ENCODE results near the gene MRPL2. TPM values are rescaled to one million over a fixed set of nuclear protein-coding genes. Genes with fewer than 3 reads are reported as not detected.
A peak's percentile ranks its signal among the peaks of the same experiment; 100 is the strongest.

MRPL2 gene
- total RNA-seq, 1 donor from 2014 or later = 47.4 TPM

GRCh38 chr6:43052225-43052841 is 6.9 kb downstream of the MRPL2 start:
- Histone ChIP-seq H3K4me1 (ENCODE audit: insufficient read depth, low read length) (peaks cover 26% of the 10 kb centered on the region), H2AFZ (ENCODE audit: low read depth, low read length) (no peak overlapping the region), H3K79me2 (ENCODE audit: insufficient read depth, low read length) (peaks cover 36% of the 10 kb centered on the region), H3K27me3 (ENCODE audit: insufficient read depth, low read length) (no peaks in the 10 kb centered on the region), H3K27ac (ENCODE audit: low read depth, low read length) (no peak overlapping the region), H3K9ac (ENCODE audit: low read length) (peak overlapping the region; percentile 93), H3K4me2 (ENCODE audit: low read length) (peak overlapping the region; percentile 91), H3K4me3 (ENCODE audit: insufficient read depth, low read depth, low read length) (peak overlapping the region; percentile 64), H3K9me3 (ENCODE audit: insufficient read depth, low read depth, low read length) (no peaks in the 10 kb centered on the region), H3K36me3 (ENCODE audit: insufficient read depth, low read length) (peaks cover 15% of the 10 kb centered on the region), H4K20me1 (ENCODE audit: insufficient read depth, low read length) (no peaks in the 10 kb centered on the region)
- Mint-ChIP-seq H3K36me3 (ENCODE audit: low read depth, unreplicated experiment) (peaks cover 17% of the 10 kb centered on the region), H3K4me1 (ENCODE audit: low read depth, unreplicated experiment) (peaks cover 25% of the 10 kb centered on the region), H3K9me3 (ENCODE audit: unreplicated experiment) (peaks cover 3% of the 10 kb centered on the region), H3K27ac (ENCODE audit: unreplicated experiment) (peak overlapping the region; percentile 97), H3K4me3 (ENCODE audit: unreplicated experiment) (peak overlapping the region; percentile 93), H3K27me3 (ENCODE audit: low read depth, unreplicated experiment) (no peaks in the 10 kb centered on the region)
- FAIRE-seq (no peak), DNase-seq (ENCODE audit: low read depth) (no peak)
- TF ChIP-seq CTCF (IDR thresholded peaks at IDR 0.05; ENCODE audit: insufficient read depth, low read depth, low read length) = no peak

GRCh38 chr6:43050981-43051380 is 8.3 kb downstream of the MRPL2 start:
- Mint-ChIP-seq H3K4me1 (ENCODE audit: low read depth, unreplicated experiment) (peaks cover 25% of the 10 kb centered on the region), H3K4me3 (ENCODE audit: unreplicated experiment) (peak overlapping the region; percentile 64), H3K27me3 (ENCODE audit: low read depth, unreplicated experiment) (no peaks in the 10 kb centered on the region), H3K27ac (ENCODE audit: unreplicated experiment) (no peak overlapping the region), H3K9me3 (ENCODE audit: unreplicated experiment) (peaks cover 3% of the 10 kb centered on the region), H3K36me3 (ENCODE audit: low read depth, unreplicated experiment) (peaks cover 21% of the 10 kb centered on the region)
- no peaks in the 10 kb centered on the region for H3K9me3 ChIP-seq (ENCODE audit: insufficient read depth, low read depth, low read length)
- H3K36me3 ChIP-seq (ENCODE audit: insufficient read depth, low read length) = peaks cover 16% of the 10 kb centered on the region
- H3K4me2 ChIP-seq (ENCODE audit: low read length) = peak overlapping the region; percentile 91
- H4K20me1 ChIP-seq (ENCODE audit: insufficient read depth, low read length) = no peaks in the 10 kb centered on the region
- no peak overlapping the region for H3K4me3 ChIP-seq (ENCODE audit: insufficient read depth, low read depth, low read length)
- no peak overlapping the region for H3K27ac ChIP-seq (ENCODE audit: low read depth, low read length)
- FAIRE-seq (no peak), DNase-seq (ENCODE audit: low read depth) (no peak)
- no peak overlapping the region for H2AFZ ChIP-seq (ENCODE audit: low read depth, low read length)
- H3K4me1 ChIP-seq (ENCODE audit: insufficient read depth, low read length) = peaks cover 26% of the 10 kb centered on the region
- no peak overlapping the region for H3K9ac ChIP-seq (ENCODE audit: low read length)
- peaks cover 36% of the 10 kb centered on the region for H3K79me2 ChIP-seq (ENCODE audit: insufficient read depth, low read length)
- no peaks in the 10 kb centered on the region for H3K27me3 ChIP-seq (ENCODE audit: insufficient read depth, low read length)
- TF ChIP-seq CTCF (IDR thresholded peaks at IDR 0.05; ENCODE audit: insufficient read depth, low read depth, low read length) = no peak
- TF ChIP-seq EZH2 (IDR thresholded peaks at IDR 0.05; ENCODE audit: insufficient read depth, low read length) = no peak

GRCh38 chr6:43047998-43048397 is 11.2 kb downstream of the MRPL2 start:
- no peaks in the 10 kb centered on the region for H3K9me3 ChIP-seq (ENCODE audit: insufficient read depth, low read depth, low read length)
- peaks cover 18% of the 10 kb centered on the region for H3K36me3 ChIP-seq (ENCODE audit: insufficient read depth, low read length)
- no peak overlapping the region for H3K4me3 Mint-ChIP-seq (ENCODE audit: unreplicated experiment)
- H3K27me3 ChIP-seq (ENCODE audit: insufficient read depth, low read length) = no peaks in the 10 kb centered on the region
- H2AFZ ChIP-seq (ENCODE audit: low read depth, low read length) = no peak overlapping the region
- peaks cover 20% of the 10 kb centered on the region for H3K4me1 Mint-ChIP-seq (ENCODE audit: low read depth, unreplicated experiment)
- no peak overlapping the region for H3K9ac ChIP-seq (ENCODE audit: low read length)
- TF ChIP-seq EZH2 (IDR thresholded peaks at IDR 0.05; ENCODE audit: insufficient read depth, low read length) (no peak), CTCF (IDR thresholded peaks at IDR 0.05; ENCODE audit: insufficient read depth, low read depth, low read length) (no peak)
- no peaks in the 10 kb centered on the region for H4K20me1 ChIP-seq (ENCODE audit: insufficient read depth, low read length)
- FAIRE-seq (no peak), DNase-seq (ENCODE audit: low read depth) (no peak)
- no peak overlapping the region for H3K27ac ChIP-seq (ENCODE audit: low read depth, low read length)
- H3K79me2 ChIP-seq (ENCODE audit: insufficient read depth, low read length) = peaks cover 32% of the 10 kb centered on the region
- peaks cover 3% of the 10 kb centered on the region for H3K9me3 Mint-ChIP-seq (ENCODE audit: unreplicated experiment)
- H3K27ac Mint-ChIP-seq (ENCODE audit: unreplicated experiment) = no peak overlapping the region
- H3K27me3 Mint-ChIP-seq (ENCODE audit: low read depth, unreplicated experiment) = no peaks in the 10 kb centered on the region
- H3K4me2 ChIP-seq (ENCODE audit: low read length) = no peak overlapping the region
- H3K4me3 ChIP-seq (ENCODE audit: insufficient read depth, low read depth, low read length) = no peak overlapping the region
- peaks cover 35% of the 10 kb centered on the region for H3K36me3 Mint-ChIP-seq (ENCODE audit: low read depth, unreplicated experiment)
- H3K4me1 ChIP-seq (ENCODE audit: insufficient read depth, low read length) = peaks cover 15% of the 10 kb centered on the region
